GM12874 (cell line): Measurements from ENCODE around the gene OGFR.

Experiments
- CTCF ChIP-seq: IDR thresholded peaks from 2 replicates; pipeline ENCODE4 v1.5.1; 2011; ENCODE audit warnings: low read depth, mild to moderate bottlenecking, control low read depth, low read length, moderate library complexity; ENCODE audit not compliant: insufficient read depth

Gene OGFR

GRCh38 chr20:62839816-62840215 is 35.2 kb downstream of the OGFR start:
- no peak for TF ChIP-seq CTCF

- TF ChIP-seq CTCF = no peak
Observed at GRCh38 chr20:62840244-62841197, 35.9 kb downstream of the OGFR start.

- TF ChIP-seq CTCF = no peak
Observed at GRCh38 chr20:62841705-62842212, 37.1 kb downstream of the OGFR start.

- TF ChIP-seq CTCF = no peak
Observed at GRCh38 chr20:62843656-62844055, 39.0 kb downstream of the OGFR start.

GRCh38 chr20:62844182-62844581 is 39.5 kb downstream of the OGFR start:
- no peak for TF ChIP-seq CTCF

- TF ChIP-seq CTCF = no peak
Observed at GRCh38 chr20:62845416-62846160, 41.0 kb downstream of the OGFR start.
